ENCODE results near the gene CUL5. TPM values are rescaled to one million over a fixed set of nuclear protein-coding genes. Genes with fewer than 3 reads are reported as not detected.

The CUL5 gene
- total RNA-seq, 2 experiments from 2014 or later, result 18.8 to 39.7 TPM

DNA sequence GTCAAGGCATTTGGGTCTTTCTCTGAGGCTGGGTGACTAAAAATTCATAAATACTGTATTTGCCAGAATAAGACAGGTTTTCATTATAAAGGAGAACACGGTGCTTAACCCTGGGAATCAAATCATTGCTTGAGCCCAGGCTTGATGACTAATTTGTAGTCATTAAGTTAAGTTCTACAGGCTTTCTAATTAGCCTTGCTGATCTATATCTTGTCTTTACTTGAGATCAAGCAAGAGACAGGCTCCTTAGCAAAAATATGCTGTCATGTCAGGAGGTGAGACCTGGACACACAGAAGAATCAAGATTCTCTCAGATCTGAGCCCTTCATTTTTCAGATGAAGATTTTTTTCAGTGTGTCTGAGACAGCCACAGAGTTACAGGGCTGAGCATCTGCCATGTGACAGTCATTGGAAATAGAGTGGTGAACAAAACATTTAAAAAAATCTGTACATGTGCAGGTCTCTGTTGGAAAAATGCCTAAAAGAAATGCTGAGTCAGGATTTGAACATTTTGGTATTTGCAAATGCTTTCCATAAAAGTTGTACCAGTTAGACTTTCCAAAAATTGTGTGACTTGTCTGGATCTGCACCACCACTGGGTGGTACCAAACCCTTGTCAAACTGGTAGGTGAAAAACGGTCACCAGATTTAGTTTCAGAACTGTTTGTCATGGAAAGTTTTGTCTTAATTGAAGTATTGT lies 127.3 kb downstream of the CUL5 start:
- H3K4me3 ChIP-seq (ENCODE audit: low read depth, low read length, poor library complexity, severe bottlenecking), result no peak overlapping the region
- ChIA-PET CTCF (ENCODE audit: unreplicated experiment) (no interaction called here), POLR2A (interaction anchor here (0.6 kb wide), 1 partner anchor 149 kb away, joined by 3 read pairs; no protein-coding TSS in a partner anchor)
- H3K4me1 ChIP-seq (ENCODE audit: insufficient read depth, low read length, poor library complexity, severe bottlenecking), result peaks cover 4% of the 10 kb centered on the region
- peaks cover 80% of the 10 kb centered on the region for H3K36me3 ChIP-seq (ENCODE audit: insufficient read depth, low read length)
- no peaks in the 10 kb centered on the region for H3K9me3 ChIP-seq (ENCODE audit: low read length)
- TF ChIP-seq, protein P1, sequence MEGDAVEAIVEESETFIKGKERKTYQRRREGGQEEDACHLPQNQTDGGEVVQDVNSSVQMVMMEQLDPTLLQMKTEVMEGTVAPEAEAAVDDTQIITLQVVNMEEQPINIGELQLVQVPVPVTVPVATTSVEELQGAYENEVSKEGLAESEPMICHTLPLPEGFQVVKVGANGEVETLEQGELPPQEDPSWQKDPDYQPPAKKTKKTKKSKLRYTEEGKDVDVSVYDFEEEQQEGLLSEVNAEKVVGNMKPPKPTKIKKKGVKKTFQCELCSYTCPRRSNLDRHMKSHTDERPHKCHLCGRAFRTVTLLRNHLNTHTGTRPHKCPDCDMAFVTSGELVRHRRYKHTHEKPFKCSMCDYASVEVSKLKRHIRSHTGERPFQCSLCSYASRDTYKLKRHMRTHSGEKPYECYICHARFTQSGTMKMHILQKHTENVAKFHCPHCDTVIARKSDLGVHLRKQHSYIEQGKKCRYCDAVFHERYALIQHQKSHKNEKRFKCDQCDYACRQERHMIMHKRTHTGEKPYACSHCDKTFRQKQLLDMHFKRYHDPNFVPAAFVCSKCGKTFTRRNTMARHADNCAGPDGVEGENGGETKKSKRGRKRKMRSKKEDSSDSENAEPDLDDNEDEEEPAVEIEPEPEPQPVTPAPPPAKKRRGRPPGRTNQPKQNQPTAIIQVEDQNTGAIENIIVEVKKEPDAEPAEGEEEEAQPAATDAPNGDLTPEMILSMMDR (conservative IDR thresholded peaks at IDR 0.05; ENCODE audit: low read length), result peak; percentile 75
- TF ChIP-seq EZH2phosphoT487 (IDR thresholded peaks at IDR 0.05; ENCODE audit: borderline replicate concordance, low read depth, low read length), result no peak
- DNase-seq (ENCODE audit: low spot score), result peak; percentile 57
- BruUV-seq (replicated peaks), result no TSS peak
- H2AFZ ChIP-seq (ENCODE audit: low read length), result no peak overlapping the region
- H3K4me2 ChIP-seq (ENCODE audit: low read length), result no peak overlapping the region
- H4K20me1 ChIP-seq (ENCODE audit: insufficient read depth, low read length), result no peaks in the 10 kb centered on the region
- H3K9me2 ChIP-seq (ENCODE audit: insufficient read depth, low read length), result no peaks in the 10 kb centered on the region
- no peak overlapping the region for H3K27ac ChIP-seq (ENCODE audit: low read depth, low read length, poor library complexity, severe bottlenecking)
- intact Hi-C loops (cut with micrococcal nuclease; ENCODE audit: unreplicated experiment), result no loop called here
- H3K79me2 ChIP-seq (ENCODE audit: insufficient read depth, low read depth, low read length), result no peaks in the 10 kb centered on the region

DNA sequence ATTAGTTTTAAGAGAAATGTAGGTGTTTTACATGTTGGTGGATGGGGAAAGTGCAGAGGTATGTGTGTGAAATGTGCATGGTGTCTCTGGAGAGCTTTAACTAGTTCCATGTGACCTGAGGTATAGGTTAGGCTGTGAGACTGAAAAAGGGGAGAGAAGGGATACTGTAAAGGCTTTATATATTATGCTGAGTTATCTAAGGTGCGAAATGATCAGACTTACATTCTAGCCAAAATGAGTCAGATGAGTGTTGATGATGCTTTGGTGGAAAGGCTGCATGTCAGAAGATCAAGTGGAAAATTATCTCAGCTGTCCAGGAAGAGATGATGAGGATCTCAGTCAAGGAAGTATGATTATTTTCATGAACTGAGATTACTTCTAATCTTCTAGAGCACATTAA lies 128.5 kb downstream of the CUL5 start:
- Histone ChIP-seq H3K36me3 (ENCODE audit: insufficient read depth, low read length) (peaks cover 85% of the 10 kb centered on the region), H4K20me1 (ENCODE audit: insufficient read depth, low read length) (no peaks in the 10 kb centered on the region), H2AFZ (ENCODE audit: low read length) (no peak overlapping the region), H3K9me2 (ENCODE audit: insufficient read depth, low read length) (no peaks in the 10 kb centered on the region), H3K9me3 (ENCODE audit: low read length) (no peaks in the 10 kb centered on the region), H3K4me1 (ENCODE audit: insufficient read depth, low read length, poor library complexity, severe bottlenecking) (peaks cover 4% of the 10 kb centered on the region), H3K27ac (ENCODE audit: low read depth, low read length, poor library complexity, severe bottlenecking) (no peak overlapping the region), H3K4me3 (ENCODE audit: low read depth, low read length, poor library complexity, severe bottlenecking) (no peak overlapping the region), H3K79me2 (ENCODE audit: insufficient read depth, low read depth, low read length) (no peaks in the 10 kb centered on the region), H3K4me2 (ENCODE audit: low read length) (no peak overlapping the region)
- POLR2A ChIA-PET, result no interaction called here
- DNase-seq (ENCODE audit: low spot score), result no peak
- no peak for TF ChIP-seq EZH2phosphoT487 (IDR thresholded peaks at IDR 0.05; ENCODE audit: borderline replicate concordance, low read depth, low read length)
- TF ChIP-seq, protein P1 (conservative IDR thresholded peaks at IDR 0.05; ENCODE audit: low read length), result no peak
- no TSS peak for BruUV-seq (replicated peaks)
- CTCF ChIA-PET (ENCODE audit: unreplicated experiment), result no interaction called here
- intact Hi-C loops (cut with micrococcal nuclease; ENCODE audit: unreplicated experiment), result no loop called here

DNA sequence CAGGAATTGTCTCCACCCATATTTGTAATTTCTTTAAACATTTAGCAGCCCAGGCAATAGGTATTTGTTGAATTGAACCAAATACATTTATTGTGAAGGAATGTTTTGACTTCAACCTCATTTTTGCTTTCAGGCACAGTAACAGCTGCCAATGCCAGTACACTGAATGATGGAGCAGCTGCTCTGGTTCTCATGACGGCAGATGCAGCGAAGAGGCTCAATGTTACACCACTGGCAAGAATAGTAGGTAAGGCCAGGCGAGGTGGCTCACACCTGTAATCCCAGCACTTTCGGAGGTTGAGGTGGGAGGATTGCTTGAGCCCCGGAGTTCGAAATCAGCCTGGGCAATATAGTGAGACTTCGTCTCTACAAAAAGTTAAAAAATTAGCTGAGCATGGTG lies 133.6 kb downstream of the CUL5 start:
- Histone ChIP-seq H2AFZ (ENCODE audit: low read length) (no peak overlapping the region), H3K9me3 (ENCODE audit: low read length) (no peaks in the 10 kb centered on the region), H3K4me3 (ENCODE audit: low read depth, low read length, poor library complexity, severe bottlenecking) (no peak overlapping the region), H3K36me3 (ENCODE audit: insufficient read depth, low read length) (peaks cover 93% of the 10 kb centered on the region), H3K4me2 (ENCODE audit: low read length) (no peak overlapping the region), H3K4me1 (ENCODE audit: insufficient read depth, low read length, poor library complexity, severe bottlenecking) (no peaks in the 10 kb centered on the region), H3K9me2 (ENCODE audit: insufficient read depth, low read length) (no peaks in the 10 kb centered on the region), H3K27ac (ENCODE audit: low read depth, low read length, poor library complexity, severe bottlenecking) (no peak overlapping the region), H3K79me2 (ENCODE audit: insufficient read depth, low read depth, low read length) (no peaks in the 10 kb centered on the region), H4K20me1 (ENCODE audit: insufficient read depth, low read length) (no peaks in the 10 kb centered on the region)
- intact Hi-C loops (cut with micrococcal nuclease; ENCODE audit: unreplicated experiment), result no loop called here
- DNase-seq (ENCODE audit: low spot score), result no peak
- no TSS peak for BruUV-seq (replicated peaks)
- CTCF ChIA-PET (ENCODE audit: unreplicated experiment), result no interaction called here
- POLR2A ChIA-PET, result interaction anchor here (2.3 to 3.4 kb wide), 2 partner anchors 8 to 13 kb away, joined by 8 to 16 read pairs; no protein-coding TSS in a partner anchor
- no peak for TF ChIP-seq EZH2phosphoT487 (IDR thresholded peaks at IDR 0.05; ENCODE audit: borderline replicate concordance, low read depth, low read length)
- TF ChIP-seq, protein P1 (conservative IDR thresholded peaks at IDR 0.05; ENCODE audit: low read length), result no peak
